Smooth muscle cell (in vitro differentiated cells): Measurements from ENCODE around the gene FOS. TPM values are rescaled to one million over a fixed set of nuclear protein-coding genes. Genes with fewer than 3 reads are reported as not detected.

Experiments used
- DNase-seq: peaks from one replicate; lab custom pipeline; 2025; ENCODE audit not compliant: unreplicated experiment; lab: John Stamatoyannopoulos, UW
- H2AFZ ChIP-seq: fragments of 200-600 bp; sonication (generic); 2 replicates; pipeline ENCODE4 v1.6.0; 2016; ENCODE audit warnings: antibody characterized with exemption, low read depth, mild to moderate bottlenecking
- H3F3A ChIP-seq: fragments of 200-600 bp; sonication (generic); 2 replicates; pipeline ENCODE4 v1.6.0; 2017; ENCODE audit warnings: antibody characterized with exemption, low read depth
- H3K27ac ChIP-seq: fragments of 200-600 bp; sonication (generic); 2 replicates; pipeline ENCODE4 v1.5.1; 2016; ENCODE audit warnings: low read depth, mild to moderate bottlenecking
- H3K27me3 ChIP-seq: fragments of 200-600 bp; sonication (generic); 2 replicates; pipeline ENCODE4 v1.6.1; 2016; ENCODE audit warnings: low read depth, mild to moderate bottlenecking
- H3K36me3 ChIP-seq: fragments of 200-600 bp; sonication (generic); 2 replicates; pipeline ENCODE4 v1.5.1; 2016; ENCODE audit warnings: low read depth
- H3K4me1 ChIP-seq: fragments of 200-600 bp; sonication (generic); 2 replicates; pipeline ENCODE4 v1.5.1; 2016; ENCODE audit warnings: low read depth
- H3K4me2 ChIP-seq: fragments of 200-600 bp; sonication (generic); 2 replicates; pipeline ENCODE4 v1.6.0; 2016; ENCODE audit warnings: mild to moderate bottlenecking
- H3K4me3 ChIP-seq: fragments of 200-600 bp; sonication (generic); 2 replicates; pipeline ENCODE4 v1.5.1; 2016; ENCODE audit warnings: mild to moderate bottlenecking
- H3K79me2 ChIP-seq: fragments of 200-600 bp; sonication (generic); 2 replicates; pipeline ENCODE4 v1.6.0; 2016; ENCODE audit warnings: low read depth, mild to moderate bottlenecking
- H3K9ac ChIP-seq: fragments of 200-600 bp; sonication (generic); 2 replicates; pipeline ENCODE4 v1.6.0; 2016; ENCODE audit warnings: low read depth
- H3K9me3 ChIP-seq: fragments of 200-600 bp; sonication (generic); replicated peaks from 2 replicates; pipeline ENCODE4 v1.5.1; 2016; ENCODE audit warnings: low read depth
- H4K20me1 ChIP-seq: fragments of 200-600 bp; sonication (generic); 2 replicates; pipeline ENCODE4 v1.6.0; 2016; ENCODE audit warnings: low read depth
- WGBS: methylation state at CpG from one replicate; pipeline ENCODE4 v1.1.7; 2016; ENCODE audit warnings: low lambda C conversion rate; 5-methylcytosine and 5-hydroxymethylcytosine counted together
- polyA plus RNA-seq: library from polyadenylated mRNA; unstranded; fragments of >200 nt; fragmentation: Nextera tagmentation; extraction: Ambion mirVana; gene quantifications from 2 replicates; pipeline ENCODE4 v1.2.1, GENCODE V29; 2016
- total RNA-seq: library from RNA; depleted of rRNA; stranded (reverse); fragments of >200 nt; gene quantifications from 2 replicates; pipeline ENCODE4 v1.2.3, GENCODE V29; 2014
- TF ChIP-seq, protein P1 (sequence below): fragments of 200-600 bp; sonication (generic); IDR thresholded peaks from 2 replicates; pipeline ENCODE4 v1.5.1; 2017; ENCODE audit warnings: borderline replicate concordance, mild to moderate bottlenecking, antibody characterized with exemption; ENCODE audit not compliant: insufficient read depth, poor library complexity, severe bottlenecking

FOS gene
- total and polyA plus RNA-seq, 2 experiments from 2014 or later, result 1,280 to 1,567 TPM

DNA sequence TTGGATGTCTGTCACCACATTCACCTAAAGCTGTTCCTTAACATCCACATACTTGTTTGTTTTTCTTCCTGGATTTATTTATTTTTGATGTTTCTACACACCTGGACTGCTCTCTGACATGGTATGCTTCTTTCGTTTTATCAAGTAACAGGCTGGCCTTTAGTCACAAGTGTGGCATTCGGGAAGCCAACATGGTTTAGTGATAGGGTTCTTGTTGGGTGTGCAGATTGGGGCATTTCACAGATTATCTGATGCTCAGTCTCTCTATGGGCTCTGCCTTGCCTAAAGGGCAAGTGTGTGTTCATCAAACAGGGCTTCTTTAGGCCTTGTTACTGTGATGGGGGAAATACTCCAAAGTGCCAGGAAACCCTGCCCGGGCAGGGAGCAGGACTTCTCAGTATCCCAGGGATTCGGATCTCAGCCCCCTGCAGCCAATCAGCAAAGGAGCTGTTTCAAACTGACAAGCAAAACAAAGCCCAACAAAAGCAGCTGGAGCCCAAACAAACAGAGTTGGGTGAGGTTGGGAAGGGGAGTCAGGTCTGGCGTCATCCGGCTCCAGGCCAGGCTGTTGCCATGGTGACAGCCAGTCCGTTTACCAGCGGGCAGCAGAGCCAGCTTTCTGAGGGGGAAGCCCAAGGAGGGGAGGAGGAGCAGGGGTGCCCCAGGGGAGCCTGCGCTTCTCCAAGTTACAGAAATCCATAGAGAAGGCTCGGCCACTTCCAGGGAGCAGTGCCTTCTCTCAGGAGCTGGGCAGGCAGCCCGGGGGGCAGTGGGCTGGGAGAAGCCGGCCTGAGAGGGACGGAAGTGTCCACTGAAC lies 31.9 kb downstream of the FOS start:
- WGBS, result 46% methylated on average over 13 of the region's 13 CpGs
- Histone ChIP-seq H3K27ac (peak overlapping the region; percentile 48), H3F3A (no peaks in the 10 kb centered on the region), H3K4me1 (peaks cover 3% of the 10 kb centered on the region), H3K27me3 (no peaks in the 10 kb centered on the region), H2AFZ (peak overlapping the region; percentile 49), H3K36me3 (no peaks in the 10 kb centered on the region), H3K9ac (peak overlapping the region; percentile 69), H3K4me2 (no peak overlapping the region), H3K9me3 (no peaks in the 10 kb centered on the region), H3K79me2 (no peaks in the 10 kb centered on the region), H3K4me3 (no peak overlapping the region), H4K20me1 (no peaks in the 10 kb centered on the region)
- TF ChIP-seq, protein P1, sequence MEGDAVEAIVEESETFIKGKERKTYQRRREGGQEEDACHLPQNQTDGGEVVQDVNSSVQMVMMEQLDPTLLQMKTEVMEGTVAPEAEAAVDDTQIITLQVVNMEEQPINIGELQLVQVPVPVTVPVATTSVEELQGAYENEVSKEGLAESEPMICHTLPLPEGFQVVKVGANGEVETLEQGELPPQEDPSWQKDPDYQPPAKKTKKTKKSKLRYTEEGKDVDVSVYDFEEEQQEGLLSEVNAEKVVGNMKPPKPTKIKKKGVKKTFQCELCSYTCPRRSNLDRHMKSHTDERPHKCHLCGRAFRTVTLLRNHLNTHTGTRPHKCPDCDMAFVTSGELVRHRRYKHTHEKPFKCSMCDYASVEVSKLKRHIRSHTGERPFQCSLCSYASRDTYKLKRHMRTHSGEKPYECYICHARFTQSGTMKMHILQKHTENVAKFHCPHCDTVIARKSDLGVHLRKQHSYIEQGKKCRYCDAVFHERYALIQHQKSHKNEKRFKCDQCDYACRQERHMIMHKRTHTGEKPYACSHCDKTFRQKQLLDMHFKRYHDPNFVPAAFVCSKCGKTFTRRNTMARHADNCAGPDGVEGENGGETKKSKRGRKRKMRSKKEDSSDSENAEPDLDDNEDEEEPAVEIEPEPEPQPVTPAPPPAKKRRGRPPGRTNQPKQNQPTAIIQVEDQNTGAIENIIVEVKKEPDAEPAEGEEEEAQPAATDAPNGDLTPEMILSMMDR, result no peak
- peak; percentile 53 for DNase-seq

DNA sequence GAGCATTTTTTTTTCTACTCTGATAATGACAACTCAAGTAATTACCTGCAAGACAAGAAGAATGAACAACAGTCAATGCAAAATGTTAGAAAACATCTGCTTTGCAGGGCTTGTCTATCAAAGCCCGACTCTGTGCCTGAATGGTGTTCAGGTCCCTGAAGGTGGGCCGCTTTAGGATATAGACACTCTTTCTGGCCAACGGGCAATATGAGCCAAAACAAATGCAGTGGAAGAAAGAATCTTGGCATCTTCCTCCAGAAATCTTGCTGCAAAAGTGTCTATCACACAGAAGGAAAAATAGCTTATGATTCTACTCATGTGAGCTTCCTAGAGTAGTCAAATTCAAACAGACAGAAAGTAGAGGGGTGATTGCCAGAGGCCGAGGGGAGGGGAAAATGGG lies 32.7 kb downstream of the FOS start:
- H3K27ac ChIP-seq, result no peak overlapping the region
- no peak overlapping the region for H3K4me3 ChIP-seq
- no peak overlapping the region for H2AFZ ChIP-seq
- H3K27me3 ChIP-seq, result no peaks in the 10 kb centered on the region
- H3F3A ChIP-seq, result no peaks in the 10 kb centered on the region
- TF ChIP-seq, protein P1, result no peak
- H3K4me1 ChIP-seq, result peaks cover 3% of the 10 kb centered on the region
- no peak for DNase-seq
- H3K9me3 ChIP-seq, result no peaks in the 10 kb centered on the region
- H3K4me2 ChIP-seq, result no peak overlapping the region
- no peak overlapping the region for H3K9ac ChIP-seq
- H3K79me2 ChIP-seq, result no peaks in the 10 kb centered on the region
- no peaks in the 10 kb centered on the region for H4K20me1 ChIP-seq
- 94% methylated on average over 4 of the region's 4 CpGs for WGBS
- no peaks in the 10 kb centered on the region for H3K36me3 ChIP-seq

DNA sequence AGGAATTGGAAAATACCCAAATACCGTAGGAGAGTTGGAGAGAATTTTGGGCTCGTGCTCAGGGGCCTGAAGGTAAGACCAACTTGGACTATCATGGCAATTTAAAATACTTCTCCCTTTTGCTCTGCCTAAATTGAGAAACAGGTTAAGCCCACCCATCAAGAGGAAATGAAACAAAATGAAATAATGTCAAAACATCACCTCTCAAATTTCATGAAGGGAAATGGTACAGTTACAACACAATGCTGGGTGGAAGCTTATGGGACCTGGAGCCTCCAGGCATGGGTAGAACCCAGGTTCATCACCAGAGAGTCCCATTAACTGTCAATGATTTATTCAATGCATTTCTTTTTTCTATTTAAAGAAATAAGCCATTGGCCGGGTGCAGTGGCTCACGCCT lies 33.7 kb downstream of the FOS start:
- H3K36me3 ChIP-seq, result no peaks in the 10 kb centered on the region
- no peaks in the 10 kb centered on the region for H3F3A ChIP-seq
- TF ChIP-seq, protein P1, result no peak
- no peak overlapping the region for H3K9ac ChIP-seq
- no peak for DNase-seq
- H3K4me1 ChIP-seq, result peaks cover 3% of the 10 kb centered on the region
- H3K79me2 ChIP-seq, result no peaks in the 10 kb centered on the region
- no peak overlapping the region for H3K4me2 ChIP-seq
- H3K4me3 ChIP-seq, result no peak overlapping the region
- no peak overlapping the region for H2AFZ ChIP-seq
- H3K27ac ChIP-seq, result no peak overlapping the region
- H4K20me1 ChIP-seq, result no peaks in the 10 kb centered on the region
- WGBS, result 97% methylated on average over 4 of the region's 4 CpGs
- H3K27me3 ChIP-seq, result no peaks in the 10 kb centered on the region
- H3K9me3 ChIP-seq, result no peaks in the 10 kb centered on the region

DNA sequence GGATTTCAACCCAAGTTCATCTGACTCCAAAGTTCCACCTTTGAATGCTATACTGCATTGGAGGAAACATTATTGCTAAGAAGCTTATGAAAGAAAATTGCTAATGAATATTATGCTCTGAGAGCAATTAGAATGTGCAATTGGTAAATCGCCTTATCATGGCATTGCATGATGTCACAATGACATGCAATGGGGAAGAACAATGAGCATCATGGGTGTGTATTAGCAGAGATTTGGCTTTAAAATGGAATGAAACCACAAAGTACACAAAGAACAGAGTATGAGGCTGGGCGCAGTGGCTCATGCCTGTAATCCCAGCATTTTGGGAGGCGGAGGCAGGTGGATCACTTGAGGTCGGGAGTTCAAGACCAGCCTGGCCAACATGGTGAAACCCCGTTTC lies 34.7 kb downstream of the FOS start:
- Histone ChIP-seq H3K27ac (no peak overlapping the region), H3K27me3 (no peaks in the 10 kb centered on the region), H3K79me2 (no peaks in the 10 kb centered on the region), H3K9ac (no peak overlapping the region), H3K4me1 (no peaks in the 10 kb centered on the region), H3K4me3 (no peak overlapping the region), H3K36me3 (no peaks in the 10 kb centered on the region), H3K4me2 (no peak overlapping the region), H3K9me3 (no peaks in the 10 kb centered on the region), H2AFZ (no peak overlapping the region), H4K20me1 (no peaks in the 10 kb centered on the region), H3F3A (no peaks in the 10 kb centered on the region)
- TF ChIP-seq, protein P1, result no peak
- WGBS, result 98% methylated on average over 5 of the region's 5 CpGs
- no peak for DNase-seq
